ENCODE measurements around the gene ZNF14. TPM values are rescaled to one million over a fixed set of nuclear protein-coding genes. Genes with fewer than 3 reads are reported as not detected.
"Not testable (repeated sequence)": the region's sequence is repeated elsewhere in the genome, so short reads cannot be mapped to it uniquely, and the experiment has no call there.

Gene ZNF14
- total and polyA plus RNA-seq, 7 donors, result 1.2 to 14.5 (median 7.8) TPM

GRCh38 chr19:19745496-19746285, 12.8 kb upstream of the ZNF14 start:
- Histone ChIP-seq H3K4me1 (no peaks in the 10 kb centered on the region), H3K27ac (no peak overlapping the region), H3K27me3 (no peaks in the 10 kb centered on the region), H3K4me3 (no peak overlapping the region), H3K9me3 (no peaks in the 10 kb centered on the region), H3K36me3 (no peaks in the 10 kb centered on the region)
- no peak for DNase-seq
- intact Hi-C loops (cut with DNase I), result no loop called here
- no peak for TF ChIP-seq POLR2A (IDR thresholded peaks at IDR 0.05)
- TF ChIP-seq POLR2AphosphoS5 (IDR thresholded peaks at IDR 0.05), result no peak
- no peak for TF ChIP-seq EP300 (IDR thresholded peaks at IDR 0.05)
- TF ChIP-seq CTCF (IDR thresholded peaks at IDR 0.05), result no peak
- 85 to 86% methylated on average over 17 of the region's 17 CpGs for WGBS, 2 donors

GRCh38 chr19:19744641-19745040, 11.7 kb upstream of the ZNF14 start:
- intact Hi-C loops (cut with DNase I), result no loop called here
- H3K27me3 ChIP-seq, result no peaks in the 10 kb centered on the region
- H3K27ac ChIP-seq, result no peak overlapping the region
- no peak for DNase-seq
- no peaks in the 10 kb centered on the region for H3K4me1 ChIP-seq
- TF ChIP-seq POLR2A (IDR thresholded peaks at IDR 0.05) (no peak), EP300 (IDR thresholded peaks at IDR 0.05) (no peak), POLR2AphosphoS5 (IDR thresholded peaks at IDR 0.05) (no peak), CTCF (IDR thresholded peaks at IDR 0.05) (no peak)
- no peaks in the 10 kb centered on the region for H3K36me3 ChIP-seq
- H3K4me3 ChIP-seq, result no peak overlapping the region
- 90 to 93% methylated on average over 17 of the region's 17 CpGs for WGBS, 2 donors
- H3K9me3 ChIP-seq, result no peaks in the 10 kb centered on the region

- H3K27me3 ChIP-seq; H3K36me3 ChIP-seq; H3K27ac ChIP-seq; DNase-seq; H3K9me3 ChIP-seq; intact Hi-C loops (cut with DNase I); H3K4me1 ChIP-seq; H3K4me3 ChIP-seq: not testable (repeated sequence)
- WGBS, 2 donors, result 87 to 90% methylated on average over 6 of the region's 6 CpGs
Measured at GRCh38 chr19:19743921-19744320, 11.0 kb upstream of the ZNF14 start.

GRCh38 chr19:19743176-19743575, 10.3 kb upstream of the ZNF14 start:
- Histone ChIP-seq H3K9me3 (no peaks in the 10 kb centered on the region), H3K4me3 (no peak overlapping the region), H3K36me3 (no peaks in the 10 kb centered on the region), H3K27me3 (no peaks in the 10 kb centered on the region), H3K4me1 (no peaks in the 10 kb centered on the region), H3K27ac (no peak overlapping the region)
- intact Hi-C loops (cut with DNase I), result no loop called here
- no peak for DNase-seq
- 88 to 89% methylated on average over 6 of the region's 6 CpGs for WGBS, 2 donors
- TF ChIP-seq POLR2AphosphoS5 (IDR thresholded peaks at IDR 0.05) (no peak), POLR2A (IDR thresholded peaks at IDR 0.05) (no peak), CTCF (IDR thresholded peaks at IDR 0.05) (no peak), EP300 (IDR thresholded peaks at IDR 0.05) (no peak)

- no peak for DNase-seq
Measured at GRCh38 chr19:19742773-19743172, 9.9 kb upstream of the ZNF14 start.

More at GRCh38 chr19:19742773-19743172, 9.9 kb upstream of the ZNF14 start:
- Histone ChIP-seq H3K4me3 (no peak overlapping the region), H3K9me3 (no peaks in the 10 kb centered on the region), H3K27me3 (no peaks in the 10 kb centered on the region), H3K36me3 (no peaks in the 10 kb centered on the region), H3K27ac (no peak overlapping the region), H3K4me1 (no peaks in the 10 kb centered on the region)
- intact Hi-C loops (cut with DNase I), result no loop called here
- TF ChIP-seq POLR2AphosphoS5 (IDR thresholded peaks at IDR 0.05), result no peak
- TF ChIP-seq CTCF (IDR thresholded peaks at IDR 0.05), result no peak
- TF ChIP-seq EP300 (IDR thresholded peaks at IDR 0.05), result no peak
- no peak for TF ChIP-seq POLR2A (IDR thresholded peaks at IDR 0.05)
- 86 to 87% methylated on average over 9 of the region's 9 CpGs for WGBS, 2 donors

Data from sigmoid colon (tissue), 7 donors.